GM12878 (cell line): ENCODE measurements around the gene UVRAG. TPM values are rescaled to one million over a fixed set of nuclear protein-coding genes. Genes with fewer than 3 reads are reported as not detected.

Experiments used
- ATAC-seq: fragments of 200-7000 bp; cut with Tn5 transposase; 3 replicates; pipeline ENCODE4 v1.9.1; 2020; ENCODE audit warnings: mild to moderate bottlenecking, moderate library complexity
- BruUV-seq: library from RNA; stranded (reverse); fragments of 400-500 nt; replicated peaks from 2 replicates; lab custom pipeline; 2021; lab: Mats Ljungman, UMichigan
- CTCF ChIA-PET: fragments of 300-600 bp; sonication (Branson Sonifier 250); formaldehyde crosslinking; extraction: SDS; loops from one replicate; lab custom pipeline; 2021; ENCODE audit warnings: inconsistent platforms; lab: Yijun Ruan, JAX
- POLR2A ChIA-PET: fragments of 350-600 bp; formaldehyde crosslinking; extraction: SDS; loops from one replicate; lab custom pipeline; 2021; ENCODE audit warnings: inconsistent platforms; lab: Charles Lee
- RAD21 ChIA-PET: fragments of 300-600 bp; sonication (Branson Sonifier 250); formaldehyde crosslinking; loops from one replicate; lab custom pipeline; 2023; ENCODE audit warnings: antibody characterized with exemption; ENCODE audit not compliant: unreplicated experiment; lab: Charles Lee
- SMC1A ChIA-PET: fragments of 300-600 bp; sonication (Branson Sonifier 250); formaldehyde crosslinking; loops from one replicate; lab custom pipeline; 2023; ENCODE audit not compliant: unreplicated experiment, uncharacterized antibody; lab: Charles Lee
- DNase-seq: peaks from one replicate; pipeline ENCODE4 v3.0.0-alpha.2; 2011; ENCODE audit warnings: low read depth, low spot score
- FAIRE-seq: peaks from 3 replicates; lab custom pipeline; 2011; peaks lifted over from hg19 to GRCh38; lab: Jason Lieb, UNC
- H2AFZ ChIP-seq: 2 replicates; pipeline ENCODE4 v1.6.0; 2011; ENCODE audit warnings: low read depth, low read length, control low read depth; ENCODE audit not compliant: control insufficient read depth
- H3K27ac ChIP-seq: 2 replicates; pipeline ENCODE4 v1.5.1; 2011; ENCODE audit warnings: control low read depth; ENCODE audit not compliant: control insufficient read depth, insufficient read depth
- H3K27me3 ChIP-seq, 2 experiments: replicated peaks in 1 of 2; 2 replicates each; pipeline versions ENCODE4 v1.6.0 to v1.6.1; 2011; ENCODE audit warnings: low read length in 1 of 2; ENCODE audit not compliant: control insufficient read depth in 2 of 2, insufficient read depth in 2 of 2
- H3K36me3 ChIP-seq, 2 experiments: 2 replicates each; pipeline ENCODE4 v1.5.1; 2011; ENCODE audit warnings: low read length in 1 of 2; ENCODE audit not compliant: control insufficient read depth in 2 of 2, insufficient read depth in 2 of 2
- H3K4me1 ChIP-seq: 2 replicates; pipeline ENCODE4 v1.6.1; 2011; ENCODE audit warnings: mild to moderate bottlenecking, low read length, moderate library complexity, mixed read lengths; ENCODE audit not compliant: control insufficient read depth, insufficient read depth
- H3K4me2 ChIP-seq: 2 replicates; pipeline ENCODE4 v1.6.0; 2011; ENCODE audit warnings: control low read depth; ENCODE audit not compliant: control insufficient read depth, insufficient read depth
- H3K4me3 ChIP-seq: fragments of 200-600 bp; sonication (generic); 2 replicates; pipeline ENCODE4 v1.5.1; 2016
- H3K79me2 ChIP-seq: 2 replicates; pipeline ENCODE4 v1.6.0; 2011; ENCODE audit warnings: low read length; ENCODE audit not compliant: control insufficient read depth, insufficient read depth
- H3K9ac ChIP-seq: 2 replicates; pipeline ENCODE4 v1.8.0; 2011; ENCODE audit warnings: low read length, control low read depth, mixed read lengths; ENCODE audit not compliant: control insufficient read depth, insufficient read depth
- H3K9me3 ChIP-seq: replicated peaks from 3 replicates; pipeline ENCODE4 v1.5.1; 2011; ENCODE audit warnings: mild to moderate bottlenecking, low read length; ENCODE audit not compliant: control insufficient read depth, insufficient read depth
- H4K20me1 ChIP-seq: 2 replicates; pipeline ENCODE4 v1.6.0; 2011; ENCODE audit not compliant: control insufficient read depth, insufficient read depth
- CREM ChIP-seq: IDR thresholded peaks from 2 replicates; pipeline ENCODE4 v1.6.1; 2014; ENCODE audit warnings: antibody characterized with exemption, low read depth
- DPF2 ChIP-seq: fragments of 450-650 bp; IDR thresholded peaks from 2 replicates; pipeline ENCODE4 v1.6.1; 2017; ENCODE audit warnings: mild to moderate bottlenecking
- ESRRA ChIP-seq: IDR thresholded peaks from 2 replicates; pipeline ENCODE4 v1.6.1; 2012; ENCODE audit warnings: mild to moderate bottlenecking, low read length, improper control_type of control experiment
- SIX5 ChIP-seq: IDR thresholded peaks from 2 replicates; pipeline ENCODE4 v1.6.1; 2011; ENCODE audit warnings: mild to moderate bottlenecking, low read depth, low read length, moderate library complexity; ENCODE audit not compliant: severe bottlenecking
- SMARCA5 ChIP-seq: fragments of 450-650 bp; IDR thresholded peaks from 2 replicates; pipeline ENCODE4 v1.6.1; 2017; ENCODE audit warnings: mild to moderate bottlenecking
- SMC3 ChIP-seq: IDR thresholded peaks from 2 replicates; pipeline ENCODE4 v1.6.1; 2011; ENCODE audit warnings: low read length, improper control_type of control experiment, borderline replicate concordance
- TAF1 ChIP-seq: IDR thresholded peaks from 2 replicates; pipeline ENCODE4 v1.6.1; 2011; ENCODE audit warnings: mild to moderate bottlenecking, low read depth, low read length, borderline replicate concordance
- TCF12 ChIP-seq: IDR thresholded peaks from 2 replicates; pipeline ENCODE4 v1.6.1; 2011; ENCODE audit warnings: low read depth, mild to moderate bottlenecking, low read length
- ZBTB33 ChIP-seq: fragments of 450-650 bp; IDR thresholded peaks from 2 replicates; pipeline ENCODE4 v1.6.1; 2017; ENCODE audit warnings: mild to moderate bottlenecking
- ZNF207 ChIP-seq: fragments of 450-650 bp; IDR thresholded peaks from 2 replicates; pipeline ENCODE4 v1.6.1; 2014; ENCODE audit warnings: antibody characterized with exemption, mild to moderate bottlenecking, borderline replicate concordance
- ZNF217 ChIP-seq: fragments of 450-650 bp; IDR thresholded peaks from 2 replicates; pipeline ENCODE4 v1.6.1; 2017; ENCODE audit warnings: antibody characterized with exemption, mild to moderate bottlenecking
- WGBS: methylation state at CpG from one replicate; pipeline ENCODE4 v1.1.6; 2016; ENCODE audit warnings: low lambda C conversion rate; ENCODE audit not compliant: insufficient replicate concordance, insufficient coverage; ENCODE audit errors: missing lambda C conversion rate; 5-methylcytosine and 5-hydroxymethylcytosine counted together
- in situ Hi-C: fragments of 300-500 bp; cut with MboI; formaldehyde crosslinking; loops from 9 replicates; pipeline ENCODE4 v1.14.3; 2018; ENCODE audit warnings: mixed read lengths
- intact Hi-C: fragments of 100-400 bp; cut with micrococcal nuclease; formaldehyde crosslinking; loops from one replicate; pipeline ENCODE4 v1.14.2; 2022; ENCODE audit not compliant: unreplicated experiment
- polyA plus RNA-seq, 11 experiments: library from polyadenylated mRNA; depleted of rRNA in 4 of 11; unstranded in 6 of 11; stranded (reverse) in 5 of 11; fragments of >200 nt; fragmentation: Nextera tagmentation in 4 of 11; fragmentation: Illumina TruSeq in 1 of 11; extraction: Ambion mirVana in 4 of 11; extraction: Trizol in 1 of 11; gene quantifications; 1 replicate in 1 of 11; 2 replicates in 10 of 11; pipeline versions ENCODE4 v1.2.1 to v1.2.3, GENCODE V29; 2011 to 2016; ENCODE audit warnings: inconsistent platforms in 2 of 11, missing spikeins in 2 of 11, low read depth in 1 of 11
- total RNA-seq, 4 experiments: library from RNA; depleted of rRNA in 3 of 4; stranded (reverse); fragments of >200 nt in 3 of 4; fragmentation: Illumina TruSeq in 1 of 4; extraction: Trizol in 1 of 4; gene quantifications; 2 replicates each; pipeline versions ENCODE4 v1.2.1 to v1.2.3, GENCODE V29; 2013 to 2021
- TF ChIP-seq, protein P1 (sequence below): IDR thresholded peaks from 2 replicates; pipeline ENCODE4 v1.6.1; 2012; ENCODE audit warnings: mild to moderate bottlenecking, low read depth, low read length
- TF ChIP-seq, protein P2 (sequence below): IDR thresholded peaks from 2 replicates; pipeline ENCODE4 v1.6.1; 2011; ENCODE audit warnings: low read depth, low read length, improper control_type of control experiment, borderline replicate concordance
- TF ChIP-seq, protein P3 (sequence below): fragments of 450-650 bp; IDR thresholded peaks from 2 replicates; pipeline ENCODE4 v1.6.1; 2018; ENCODE audit warnings: mild to moderate bottlenecking, low read depth, moderate library complexity; ENCODE audit not compliant: partially characterized antibody

Gene UVRAG
- total and polyA plus RNA-seq, 10 of the 15 experiments (the other 5 are each of a cell fraction or from before 2014, with no cell fraction given), result 7.0 to 43.4 (median 37.0) TPM

- TF ChIP-seq, protein P1, sequence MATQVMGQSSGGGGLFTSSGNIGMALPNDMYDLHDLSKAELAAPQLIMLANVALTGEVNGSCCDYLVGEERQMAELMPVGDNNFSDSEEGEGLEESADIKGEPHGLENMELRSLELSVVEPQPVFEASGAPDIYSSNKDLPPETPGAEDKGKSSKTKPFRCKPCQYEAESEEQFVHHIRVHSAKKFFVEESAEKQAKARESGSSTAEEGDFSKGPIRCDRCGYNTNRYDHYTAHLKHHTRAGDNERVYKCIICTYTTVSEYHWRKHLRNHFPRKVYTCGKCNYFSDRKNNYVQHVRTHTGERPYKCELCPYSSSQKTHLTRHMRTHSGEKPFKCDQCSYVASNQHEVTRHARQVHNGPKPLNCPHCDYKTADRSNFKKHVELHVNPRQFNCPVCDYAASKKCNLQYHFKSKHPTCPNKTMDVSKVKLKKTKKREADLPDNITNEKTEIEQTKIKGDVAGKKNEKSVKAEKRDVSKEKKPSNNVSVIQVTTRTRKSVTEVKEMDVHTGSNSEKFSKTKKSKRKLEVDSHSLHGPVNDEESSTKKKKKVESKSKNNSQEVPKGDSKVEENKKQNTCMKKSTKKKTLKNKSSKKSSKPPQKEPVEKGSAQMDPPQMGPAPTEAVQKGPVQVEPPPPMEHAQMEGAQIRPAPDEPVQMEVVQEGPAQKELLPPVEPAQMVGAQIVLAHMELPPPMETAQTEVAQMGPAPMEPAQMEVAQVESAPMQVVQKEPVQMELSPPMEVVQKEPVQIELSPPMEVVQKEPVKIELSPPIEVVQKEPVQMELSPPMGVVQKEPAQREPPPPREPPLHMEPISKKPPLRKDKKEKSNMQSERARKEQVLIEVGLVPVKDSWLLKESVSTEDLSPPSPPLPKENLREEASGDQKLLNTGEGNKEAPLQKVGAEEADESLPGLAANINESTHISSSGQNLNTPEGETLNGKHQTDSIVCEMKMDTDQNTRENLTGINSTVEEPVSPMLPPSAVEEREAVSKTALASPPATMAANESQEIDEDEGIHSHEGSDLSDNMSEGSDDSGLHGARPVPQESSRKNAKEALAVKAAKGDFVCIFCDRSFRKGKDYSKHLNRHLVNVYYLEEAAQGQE, result no peak
- TF ChIP-seq CREM, result no peak
- no peak for TF ChIP-seq TAF1
- no peak for TF ChIP-seq ESRRA
- no peak for TF ChIP-seq SMARCA5
Observed at GRCh38 chr11:75840522-75840921, 25.5 kb downstream of the UVRAG start (continued).

DNA sequence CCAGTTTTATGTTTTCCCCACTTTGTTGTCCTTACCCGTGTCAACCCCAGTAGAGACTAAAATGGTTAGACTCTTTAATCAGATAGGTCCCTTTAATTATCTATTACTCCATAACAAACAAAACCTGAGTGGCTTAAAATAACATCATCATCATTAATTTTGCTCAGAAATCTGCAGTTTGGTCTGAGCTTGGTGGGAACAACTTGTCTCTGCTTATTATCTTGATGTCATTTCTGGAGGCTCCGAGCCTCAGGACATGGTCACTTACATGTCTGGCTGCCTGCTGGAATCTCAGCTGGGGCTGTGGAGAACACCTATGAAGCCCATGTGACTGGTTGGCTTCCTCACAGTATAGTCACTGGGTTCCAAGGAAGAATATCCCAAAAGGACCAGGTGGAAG, 26.7 kb downstream of the UVRAG start:
- ChIA-PET RAD21 (interaction anchor here (1.3 to 2.0 kb wide), 2 partner anchors 17 to 25 kb away, joined by 3 to 6 read pairs; no protein-coding TSS in a partner anchor), SMC1A (interaction anchor here (1.3 to 3.1 kb wide), 4 partner anchors 9 to 31 kb away, joined by 3 to 13 read pairs (median 5); no protein-coding TSS in a partner anchor), POLR2A (interaction anchor here (0.6 kb wide), 1 partner anchor 214 kb away, joined by 3 read pairs; no protein-coding TSS in a partner anchor), CTCF (interaction anchor here (1.3 kb wide), 1 partner anchor 10 kb away, joined by 3 read pairs; no protein-coding TSS in a partner anchor)
- H3K9me3 ChIP-seq, result peaks cover 3% of the 10 kb centered on the region; the same call in 2 of the 3 replicates
- peaks cover 89% of the 10 kb centered on the region for H3K79me2 ChIP-seq
- H3K27me3 ChIP-seq, result no peaks in the 10 kb centered on the region
- intact Hi-C loops, result no loop called here
- no peak for DNase-seq
- in situ Hi-C loops, result no loop called here
- 75% methylated on average over 2 of the region's 2 CpGs for WGBS
- no peak overlapping the region for H3K4me3 ChIP-seq
- no TSS peak for BruUV-seq
- H2AFZ ChIP-seq, result no peak overlapping the region
- H3K9ac ChIP-seq, result no peak overlapping the region
- no peak overlapping the region for H3K27ac ChIP-seq
- no peak overlapping the region for H3K4me2 ChIP-seq
- no peak for ATAC-seq
- peaks cover 3% of the 10 kb centered on the region; the same call in 1 of the 2 replicates for H3K4me1 ChIP-seq
- no peaks in the 10 kb centered on the region for H4K20me1 ChIP-seq
- peaks cover 4 to 21% of the 10 kb centered on the region in 2 experiments; a peak in 3 of 4 replicates for H3K36me3 ChIP-seq
- FAIRE-seq, result no peak
- TF ChIP-seq SIX5, result no peak
- no peak for TF ChIP-seq ZNF217
- TF ChIP-seq ZBTB33, result no peak
- TF ChIP-seq, protein P2, sequence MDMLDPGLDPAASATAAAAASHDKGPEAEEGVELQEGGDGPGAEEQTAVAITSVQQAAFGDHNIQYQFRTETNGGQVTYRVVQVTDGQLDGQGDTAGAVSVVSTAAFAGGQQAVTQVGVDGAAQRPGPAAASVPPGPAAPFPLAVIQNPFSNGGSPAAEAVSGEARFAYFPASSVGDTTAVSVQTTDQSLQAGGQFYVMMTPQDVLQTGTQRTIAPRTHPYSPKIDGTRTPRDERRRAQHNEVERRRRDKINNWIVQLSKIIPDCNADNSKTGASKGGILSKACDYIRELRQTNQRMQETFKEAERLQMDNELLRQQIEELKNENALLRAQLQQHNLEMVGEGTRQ, result no peak
- TF ChIP-seq, protein P3, sequence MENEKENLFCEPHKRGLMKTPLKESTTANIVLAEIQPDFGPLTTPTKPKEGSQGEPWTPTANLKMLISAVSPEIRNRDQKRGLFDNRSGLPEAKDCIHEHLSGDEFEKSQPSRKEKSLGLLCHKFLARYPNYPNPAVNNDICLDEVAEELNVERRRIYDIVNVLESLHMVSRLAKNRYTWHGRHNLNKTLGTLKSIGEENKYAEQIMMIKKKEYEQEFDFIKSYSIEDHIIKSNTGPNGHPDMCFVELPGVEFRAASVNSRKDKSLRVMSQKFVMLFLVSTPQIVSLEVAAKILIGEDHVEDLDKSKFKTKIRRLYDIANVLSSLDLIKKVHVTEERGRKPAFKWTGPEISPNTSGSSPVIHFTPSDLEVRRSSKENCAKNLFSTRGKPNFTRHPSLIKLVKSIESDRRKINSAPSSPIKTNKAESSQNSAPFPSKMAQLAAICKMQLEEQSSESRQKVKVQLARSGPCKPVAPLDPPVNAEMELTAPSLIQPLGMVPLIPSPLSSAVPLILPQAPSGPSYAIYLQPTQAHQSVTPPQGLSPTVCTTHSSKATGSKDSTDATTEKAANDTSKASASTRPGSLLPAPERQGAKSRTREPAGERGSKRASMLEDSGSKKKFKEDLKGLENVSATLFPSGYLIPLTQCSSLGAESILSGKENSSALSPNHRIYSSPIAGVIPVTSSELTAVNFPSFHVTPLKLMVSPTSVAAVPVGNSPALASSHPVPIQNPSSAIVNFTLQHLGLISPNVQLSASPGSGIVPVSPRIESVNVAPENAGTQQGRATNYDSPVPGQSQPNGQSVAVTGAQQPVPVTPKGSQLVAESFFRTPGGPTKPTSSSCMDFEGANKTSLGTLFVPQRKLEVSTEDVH, result no peak
- no peak for TF ChIP-seq ZNF207
- TF ChIP-seq SMC3, result no peak
- no peak for TF ChIP-seq TCF12
- no peak for TF ChIP-seq DPF2
